HL-60 (cell line): Measurements from ENCODE around the gene UFSP1.
A peak's percentile ranks its signal among the peaks of the same experiment; 100 is the strongest.

Experiments used
- DNase-seq, 2 experiments: peaks; one replicate each; pipeline ENCODE4 v3.0.0-alpha.2; 2010 to 2020; ENCODE audit warnings: low read depth in 1 of 2, low spot score in 1 of 2
- H3K27ac ChIP-seq: fragments of 250-450 bp; sonication (Bioruptor Pico); replicated peaks from 2 replicates; pipeline ENCODE4 v1.5.1; 2020; ENCODE audit warnings: mild to moderate bottlenecking, moderate library complexity
- H3K27me3 ChIP-seq: fragments of 250-450 bp; sonication (Bioruptor Pico); 2 replicates; pipeline ENCODE4 v1.5.1; 2021; ENCODE audit warnings: mild to moderate bottlenecking, moderate library complexity; ENCODE audit not compliant: insufficient read depth, poor library complexity, severe bottlenecking
- H3K4me3 ChIP-seq: replicated peaks from 2 replicates; pipeline ENCODE4 v1.5.1; 2011; ENCODE audit warnings: mild to moderate bottlenecking, control low read depth, low read length; ENCODE audit not compliant: insufficient read depth
- CTCF ChIP-seq: IDR thresholded peaks from one replicate; pipeline ENCODE4 v1.5.1; 2011; ENCODE audit warnings: low read length, control low read depth, inconsistent platforms; ENCODE audit not compliant: insufficient read depth
- GABPA ChIP-seq: IDR thresholded peaks from 2 replicates; pipeline ENCODE4 v1.6.1; 2012; ENCODE audit warnings: low read depth
- POLR2AphosphoS5 ChIP-seq: IDR thresholded peaks from 2 replicates; pipeline ENCODE4 v1.6.1; 2012; ENCODE audit warnings: low read depth
- REST ChIP-seq: IDR thresholded peaks from 2 replicates; pipeline ENCODE4 v1.6.1; 2012; ENCODE audit warnings: low read depth; ENCODE audit not compliant: insufficient replicate concordance
- SPI1 ChIP-seq: IDR thresholded peaks from 2 replicates; pipeline ENCODE4 v1.6.1; 2012; ENCODE audit warnings: low read depth, mild to moderate bottlenecking, borderline replicate concordance

Gene UFSP1

GRCh38 chr7:100890653-100891567, 1.4 kb upstream of the UFSP1 start:
- no peak overlapping the region; the same call in 1 of the 2 replicates for H3K4me3 ChIP-seq
- H3K27me3 ChIP-seq: peaks cover 31% of the 10 kb centered on the region
- no peak overlapping the region for H3K27ac ChIP-seq
- TF ChIP-seq POLR2AphosphoS5: no peak
- TF ChIP-seq GABPA: no peak
- TF ChIP-seq REST: no peak
- no peak for TF ChIP-seq SPI1
- TF ChIP-seq CTCF: no peak
- no peak for DNase-seq

- Histone ChIP-seq H3K27me3 (peaks cover 18% of the 10 kb centered on the region), H3K4me3 (peak overlapping the region; percentile 73), H3K27ac (peak overlapping the region; percentile 86)
- DNase-seq: no peak
- TF ChIP-seq REST: no peak
- TF ChIP-seq SPI1: no peak
- TF ChIP-seq GABPA: no peak
- no peak for TF ChIP-seq CTCF
- 0 out of 2 replicates have a peak, but pooled peaks have one; percentile 1 for TF ChIP-seq POLR2AphosphoS5
These were observed 1.1 kb downstream of the UFSP1 start for GRCh38 chr7:100888291-100888987.

- peak; percentile 100 for TF ChIP-seq SPI1
- no peak for TF ChIP-seq REST
- no peak for TF ChIP-seq CTCF
- peak; percentile 40 for TF ChIP-seq GABPA
- peak; percentile 69 for TF ChIP-seq POLR2AphosphoS5
- peak in 1 of 2 experiments; percentile 91 for DNase-seq
- Histone ChIP-seq H3K4me3 (peak overlapping the region; percentile 73), H3K27ac (peak overlapping the region; percentile 86), H3K27me3 (peaks cover 18% of the 10 kb centered on the region)
These were observed 1.8 kb downstream of the UFSP1 start for GRCh38 chr7:100887516-100888290.
